ENCODE results near the gene TKT. TPM values are rescaled to one million over a fixed set of nuclear protein-coding genes. Genes with fewer than 3 reads are reported as not detected.

Gene TKT
- total RNA-seq, 1 donor from 2014 or later: 379 TPM

GRCh38 chr3:53239800-53240199, 16.0 kb downstream of the TKT start:
- no peak for ATAC-seq

GRCh38 chr3:53238886-53239285, 16.9 kb downstream of the TKT start:
- no peak for ATAC-seq

- ATAC-seq: peak; percentile 83
These were observed 17.6 kb downstream of the TKT start for GRCh38 chr3:53238051-53238850.

- peak; percentile 72 for ATAC-seq
These were observed 19.5 kb downstream of the TKT start for GRCh38 chr3:53236112-53236841.

- no peak for ATAC-seq
These were observed 20.3 kb downstream of the TKT start for GRCh38 chr3:53235545-53235944.

GRCh38 chr3:53234841-53235232, 21.0 kb downstream of the TKT start:
- ATAC-seq: no peak

GRCh38 chr3:53234130-53234840, 21.5 kb downstream of the TKT start:
- no peak for ATAC-seq

- ATAC-seq: no peak
These were observed 23.0 kb downstream of the TKT start for GRCh38 chr3:53232641-53233377.

GRCh38 chr3:53231532-53232511, 24.0 kb downstream of the TKT start:
- no peak for ATAC-seq

GRCh38 chr3:53230789-53231188, 25.0 kb downstream of the TKT start:
- ATAC-seq: no peak

GRCh38 chr3:53230041-53230621, 25.7 kb downstream of the TKT start:
- no peak for ATAC-seq

GRCh38 chr3:53229606-53230005, 26.2 kb downstream of the TKT start:
- no peak for ATAC-seq

- ATAC-seq: no peak
These were observed 26.7 kb downstream of the TKT start for GRCh38 chr3:53229171-53229570.

- no peak for ATAC-seq
These were observed 27.6 kb downstream of the TKT start for GRCh38 chr3:53227993-53228885.

- ATAC-seq: no peak
These were observed 28.9 kb downstream of the TKT start for GRCh38 chr3:53226841-53227407.

- no peak for ATAC-seq
These were observed 29.5 kb downstream of the TKT start for GRCh38 chr3:53226142-53226840.

GRCh38 chr3:53225651-53226050, 30.2 kb downstream of the TKT start:
- ATAC-seq: no peak

GRCh38 chr3:53225181-53225580, 30.6 kb downstream of the TKT start:
- no peak for ATAC-seq

GRCh38 chr3:53224536-53224935, 31.3 kb downstream of the TKT start:
- ATAC-seq: no peak
